ENCODE results near the gene HOXB5.

The HOXB5 gene

DNA sequence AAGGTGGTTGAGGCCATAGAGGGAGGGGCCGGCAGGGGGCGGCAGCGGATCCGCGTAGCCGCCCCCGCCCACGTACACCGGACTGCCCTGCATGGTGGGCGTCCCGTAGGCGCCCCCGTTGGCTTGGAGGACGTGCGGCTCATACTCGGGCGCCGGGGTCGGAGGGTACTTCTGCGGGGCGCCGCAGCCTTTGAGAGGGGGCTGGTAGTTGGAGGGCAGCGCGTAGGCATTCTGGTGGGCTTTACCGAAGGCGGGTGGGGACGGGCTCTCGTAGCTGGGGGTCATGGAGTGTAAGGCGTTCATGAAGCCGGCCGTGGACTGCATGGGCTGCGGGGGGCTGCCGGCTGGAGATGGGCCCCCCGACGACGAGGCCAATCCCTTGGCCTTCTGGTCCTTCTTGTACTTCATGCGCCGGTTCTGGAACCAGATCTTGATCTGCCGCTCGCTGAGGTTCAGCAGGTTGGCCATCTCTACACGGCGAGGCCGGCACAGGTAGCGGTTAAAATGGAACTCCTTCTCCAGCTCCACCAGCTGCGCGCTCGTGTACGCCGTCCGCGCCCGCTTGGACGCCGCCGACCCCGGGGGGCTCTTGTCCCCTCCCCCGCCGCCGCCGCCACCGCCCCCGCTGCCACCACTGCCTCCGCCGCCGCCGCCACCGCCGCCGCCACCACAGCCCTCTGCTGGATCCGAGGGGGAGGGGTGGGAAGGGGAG is 42.9 kb downstream of the HOXB5 start:
- Histone ChIP-seq H3K4me3 (ENCODE audit: low read length) (no peak overlapping the region), H3K27me3 (ENCODE audit: low read depth, low read length) (no peaks in the 10 kb centered on the region), H3K9me3 (ENCODE audit: insufficient read depth, low read length) (no peaks in the 10 kb centered on the region), H3K4me1 (ENCODE audit: low read length) (peaks cover 36% of the 10 kb centered on the region), H2AFZ (ENCODE audit: low read depth, low read length) (no peak overlapping the region), H4K20me1 (ENCODE audit: insufficient read depth, low read length) (no peaks in the 10 kb centered on the region), H3K4me2 (ENCODE audit: low read length) (no peak overlapping the region), H3K9ac (ENCODE audit: low read length) (no peak overlapping the region), H3K79me2 (ENCODE audit: low read length) (peaks cover 33% of the 10 kb centered on the region), H3K36me3 (replicated peaks; ENCODE audit: low read depth, low read length) (peaks cover 24% of the 10 kb centered on the region), H3K27ac (ENCODE audit: low read length) (no peak overlapping the region)
- no peak for TF ChIP-seq EZH2phosphoT487 (IDR thresholded peaks at IDR 0.05; ENCODE audit: low read depth)
- TF ChIP-seq, protein P1, sequence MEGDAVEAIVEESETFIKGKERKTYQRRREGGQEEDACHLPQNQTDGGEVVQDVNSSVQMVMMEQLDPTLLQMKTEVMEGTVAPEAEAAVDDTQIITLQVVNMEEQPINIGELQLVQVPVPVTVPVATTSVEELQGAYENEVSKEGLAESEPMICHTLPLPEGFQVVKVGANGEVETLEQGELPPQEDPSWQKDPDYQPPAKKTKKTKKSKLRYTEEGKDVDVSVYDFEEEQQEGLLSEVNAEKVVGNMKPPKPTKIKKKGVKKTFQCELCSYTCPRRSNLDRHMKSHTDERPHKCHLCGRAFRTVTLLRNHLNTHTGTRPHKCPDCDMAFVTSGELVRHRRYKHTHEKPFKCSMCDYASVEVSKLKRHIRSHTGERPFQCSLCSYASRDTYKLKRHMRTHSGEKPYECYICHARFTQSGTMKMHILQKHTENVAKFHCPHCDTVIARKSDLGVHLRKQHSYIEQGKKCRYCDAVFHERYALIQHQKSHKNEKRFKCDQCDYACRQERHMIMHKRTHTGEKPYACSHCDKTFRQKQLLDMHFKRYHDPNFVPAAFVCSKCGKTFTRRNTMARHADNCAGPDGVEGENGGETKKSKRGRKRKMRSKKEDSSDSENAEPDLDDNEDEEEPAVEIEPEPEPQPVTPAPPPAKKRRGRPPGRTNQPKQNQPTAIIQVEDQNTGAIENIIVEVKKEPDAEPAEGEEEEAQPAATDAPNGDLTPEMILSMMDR (IDR thresholded peaks at IDR 0.05; ENCODE audit: low read depth, low read length): no peak

DNA sequence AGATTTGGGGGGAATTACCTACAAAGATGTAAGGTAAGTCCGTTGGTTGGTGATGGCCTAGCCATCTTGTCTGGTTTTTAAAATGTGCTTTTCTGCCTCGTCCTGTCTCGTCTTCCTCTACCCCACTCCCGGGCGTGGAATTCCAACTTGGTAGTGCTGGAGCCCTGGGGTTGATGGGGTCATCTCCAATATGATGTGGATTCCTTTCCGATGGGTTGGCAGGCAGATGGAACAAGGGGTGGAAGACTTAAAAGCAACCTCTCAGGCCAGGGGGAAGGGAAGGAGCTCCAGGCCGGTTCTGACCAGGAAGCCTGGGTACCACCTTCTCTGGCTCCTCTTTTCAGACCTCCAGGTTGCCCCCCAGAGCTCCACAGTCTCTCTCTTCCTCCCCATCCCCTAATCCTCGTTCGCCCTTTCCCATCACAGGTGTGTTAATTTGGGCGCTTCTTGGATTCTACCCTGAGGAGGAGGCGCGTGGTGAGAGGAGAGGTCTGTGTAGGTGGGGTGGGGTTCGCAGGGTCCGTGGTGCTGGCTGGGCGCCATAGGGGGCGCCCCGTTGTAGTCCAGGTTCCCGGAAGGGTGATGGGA is 43.6 kb downstream of the HOXB5 start:
- no peaks in the 10 kb centered on the region for H3K9me3 ChIP-seq (ENCODE audit: insufficient read depth, low read length)
- H3K9ac ChIP-seq (ENCODE audit: low read length): no peak overlapping the region
- H3K4me2 ChIP-seq (ENCODE audit: low read length): no peak overlapping the region
- H3K79me2 ChIP-seq (ENCODE audit: low read length): peaks cover 38% of the 10 kb centered on the region
- H3K27me3 ChIP-seq (ENCODE audit: low read depth, low read length): no peaks in the 10 kb centered on the region
- TF ChIP-seq EZH2phosphoT487 (IDR thresholded peaks at IDR 0.05; ENCODE audit: low read depth): no peak
- TF ChIP-seq, protein P1 (IDR thresholded peaks at IDR 0.05; ENCODE audit: low read depth, low read length): no peak
- peaks cover 42% of the 10 kb centered on the region for H3K4me1 ChIP-seq (ENCODE audit: low read length)
- no peak overlapping the region for H3K27ac ChIP-seq (ENCODE audit: low read length)
- peaks cover 24% of the 10 kb centered on the region for H3K36me3 ChIP-seq (replicated peaks; ENCODE audit: low read depth, low read length)
- H2AFZ ChIP-seq (ENCODE audit: low read depth, low read length): no peak overlapping the region
- no peaks in the 10 kb centered on the region for H4K20me1 ChIP-seq (ENCODE audit: insufficient read depth, low read length)
- H3K4me3 ChIP-seq (ENCODE audit: low read length): no peak overlapping the region

DNA sequence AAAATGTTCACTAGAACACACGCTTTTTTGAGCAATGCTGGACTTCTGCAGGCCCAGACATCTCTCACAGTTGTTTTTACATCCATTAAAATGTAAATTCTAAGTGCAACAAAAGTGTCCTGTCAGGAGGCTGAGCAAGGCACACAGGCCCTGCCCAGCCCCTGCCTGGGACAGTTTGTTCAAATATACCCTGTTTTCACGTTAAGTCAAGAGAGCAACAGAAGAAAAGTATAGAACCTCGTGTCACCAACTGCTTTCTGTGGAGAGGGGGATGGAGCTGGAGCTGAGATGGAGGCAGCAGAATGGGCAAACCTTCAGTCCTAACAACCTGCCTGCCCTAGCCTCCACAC is 44.3 kb downstream of the HOXB5 start:
- Histone ChIP-seq H3K79me2 (ENCODE audit: low read length) (peaks cover 38% of the 10 kb centered on the region), H4K20me1 (ENCODE audit: insufficient read depth, low read length) (no peaks in the 10 kb centered on the region), H2AFZ (ENCODE audit: low read depth, low read length) (no peak overlapping the region), H3K4me3 (ENCODE audit: low read length) (no peak overlapping the region), H3K9me3 (ENCODE audit: insufficient read depth, low read length) (no peaks in the 10 kb centered on the region), H3K4me2 (ENCODE audit: low read length) (no peak overlapping the region), H3K36me3 (replicated peaks; ENCODE audit: low read depth, low read length) (peaks cover 21% of the 10 kb centered on the region), H3K27me3 (ENCODE audit: low read depth, low read length) (no peaks in the 10 kb centered on the region), H3K9ac (ENCODE audit: low read length) (no peak overlapping the region), H3K4me1 (ENCODE audit: low read length) (peaks cover 38% of the 10 kb centered on the region), H3K27ac (ENCODE audit: low read length) (no peak overlapping the region)
- TF ChIP-seq, protein P1 (IDR thresholded peaks at IDR 0.05; ENCODE audit: low read depth, low read length): no peak
- no peak for TF ChIP-seq EZH2phosphoT487 (IDR thresholded peaks at IDR 0.05; ENCODE audit: low read depth)

DNA sequence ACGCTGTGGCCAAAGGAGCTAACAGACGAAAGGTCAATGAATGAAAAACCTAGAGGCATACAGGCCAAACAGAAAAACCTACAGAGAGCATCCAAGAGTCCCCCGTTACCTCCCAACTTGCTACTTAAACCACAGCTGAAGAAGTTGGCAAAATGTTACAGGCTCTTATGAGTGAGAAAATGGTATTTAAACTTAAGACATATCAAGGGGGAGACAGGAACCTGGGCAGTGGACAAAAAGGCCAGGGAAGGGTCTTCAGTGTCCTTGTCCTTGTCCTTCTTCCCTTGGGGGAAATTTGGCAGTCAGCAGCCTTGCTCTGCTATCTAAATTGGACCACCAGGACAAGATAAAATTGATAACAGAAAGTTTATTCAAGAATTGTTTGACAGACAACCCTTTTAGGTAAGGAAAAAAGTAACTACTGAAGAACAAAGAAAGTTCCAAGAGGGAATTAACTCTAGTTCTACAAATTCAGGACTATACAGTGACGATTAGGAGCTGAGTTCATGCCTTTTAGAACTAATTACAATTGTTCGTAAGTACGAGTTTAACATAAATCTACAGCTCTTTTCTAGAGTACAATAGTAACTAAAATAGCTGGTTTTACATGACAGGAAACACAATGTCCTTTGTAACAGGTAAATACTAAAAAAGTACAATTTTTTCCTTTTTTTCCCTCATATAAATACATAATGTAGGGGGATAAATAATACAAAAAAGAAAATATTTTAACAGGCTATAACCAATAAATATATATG is 44.9 kb downstream of the HOXB5 start:
- no peak for TF ChIP-seq EZH2phosphoT487 (IDR thresholded peaks at IDR 0.05; ENCODE audit: low read depth)
- TF ChIP-seq, protein P1 (IDR thresholded peaks at IDR 0.05; ENCODE audit: low read depth, low read length): no peak
- Histone ChIP-seq H3K4me2 (ENCODE audit: low read length) (no peak overlapping the region), H2AFZ (ENCODE audit: low read depth, low read length) (no peak overlapping the region), H3K9ac (ENCODE audit: low read length) (no peak overlapping the region), H3K36me3 (replicated peaks; ENCODE audit: low read depth, low read length) (peaks cover 18% of the 10 kb centered on the region), H3K4me3 (ENCODE audit: low read length) (no peak overlapping the region), H4K20me1 (ENCODE audit: insufficient read depth, low read length) (no peaks in the 10 kb centered on the region), H3K9me3 (ENCODE audit: insufficient read depth, low read length) (no peaks in the 10 kb centered on the region), H3K27ac (ENCODE audit: low read length) (no peak overlapping the region), H3K4me1 (ENCODE audit: low read length) (peaks cover 33% of the 10 kb centered on the region), H3K79me2 (ENCODE audit: low read length) (peaks cover 38% of the 10 kb centered on the region), H3K27me3 (ENCODE audit: low read depth, low read length) (no peaks in the 10 kb centered on the region)
